Heart left ventricle (tissue), 13 donors: ENCODE measurements around the gene GSG1L.

Experiments used
- CTCF ChIP-seq, 12 donors: fragments of 200-600 bp; sonication (generic) in 4 of 12; IDR thresholded peaks; one replicate each; pipeline versions ENCODE4 v1.5.0 to v1.8.0; 2018 to 2022; ENCODE audit warnings: antibody characterized with exemption in 12 of 12, mild to moderate bottlenecking in 5 of 12
- POLR2A ChIP-seq, 2 donors: fragments of 450-650 bp; IDR thresholded peaks; one replicate each; pipeline ENCODE4 v1.6.1; 2017; ENCODE audit warnings: antibody characterized with exemption in 2 of 2, mild to moderate bottlenecking in 2 of 2, moderate library complexity in 2 of 2
- donor health status: ischemic (EF 13 %, LVEDD 7.1; RV severe dilation, severe dysfunction).
- donor health status: DM: no; HTN: yes; CAD: no.
- donor health status: DM: no; HTN: no; CAD: no.
- donor health status: ischemic (EF 25% LVEDD 6.9; RV normal size, moderate dysfunction).
- donor health status: ischemic (EF 25% LVEDD 5.7; RV mildly dilated, moderate dysfunction).
- donor health status: ischemic (EF 35%, LVEDD 5.7; RV mildly dilated, moderate dysfunction).
- donor health status: nonischemic (EF 11% LVEDD 7.7; RV severe dilation, severe dysfunction).
- donor health status: DM: yes; HTN: yes; CAD: no.
- donor health status: PGD.
- donor health status: ischemic (EF 29% LVEDD 5.4; RV normal size, mild dysfunction).
- donor health status: nonischemic (EF 23%, LVEDD 6.1; RV moderate dilation, normal function).

- no peak for TF ChIP-seq CTCF (IDR thresholded peaks at IDR 0.05)
- no peak for TF ChIP-seq POLR2A (IDR thresholded peaks at IDR 0.05)
These were observed 33.7 kb upstream of the GSG1L start for GRCh38 chr16:28096983-28097899.
